DMS53 (cell line): ENCODE measurements around the gene XRN2.
A peak's percentile ranks its signal among the peaks of the same experiment; 100 is the strongest.
"Not testable (repeated sequence)": the region's sequence is repeated elsewhere in the genome, so short reads cannot be mapped to it uniquely, and the experiment has no call there.

Source experiments
- DNase-seq: peaks from one replicate; lab custom pipeline; 2025; lab: John Stamatoyannopoulos, UW

XRN2 gene

GRCh38 chr20:21344961-21345360 lies 41.8 kb downstream of the XRN2 start:
- no peak for DNase-seq

- no peak for DNase-seq
These were observed 49.6 kb downstream of the XRN2 start for GRCh38 chr20:21352703-21353102.

GRCh38 chr20:21353236-21353635 lies 50.1 kb downstream of the XRN2 start:
- DNase-seq = no peak

GRCh38 chr20:21355981-21356380 lies 52.9 kb downstream of the XRN2 start:
- no peak for DNase-seq

- DNase-seq = no peak
These were observed 53.3 kb downstream of the XRN2 start for GRCh38 chr20:21356386-21356785.

- peak; percentile 54 for DNase-seq
These were observed 54.7 kb downstream of the XRN2 start for GRCh38 chr20:21357844-21358243.

- DNase-seq = no peak
These were observed 55.6 kb downstream of the XRN2 start for GRCh38 chr20:21358737-21359136.

- peak; percentile 5 for DNase-seq
These were observed 57.6 kb downstream of the XRN2 start for GRCh38 chr20:21360705-21361104.

GRCh38 chr20:21361266-21361665 lies 58.1 kb downstream of the XRN2 start:
- DNase-seq = peak; percentile 10

- no peak for DNase-seq
These were observed 61.3 kb downstream of the XRN2 start for GRCh38 chr20:21364413-21364812.

- no peak for DNase-seq
These were observed 62.6 kb downstream of the XRN2 start for GRCh38 chr20:21365771-21366170.

- DNase-seq = not testable (repeated sequence)
These were observed 63.1 kb downstream of the XRN2 start for GRCh38 chr20:21366273-21366672.

GRCh38 chr20:21368791-21369190 lies 65.7 kb downstream of the XRN2 start:
- DNase-seq = no peak

- DNase-seq = no peak
These were observed 68.1 kb downstream of the XRN2 start for GRCh38 chr20:21371193-21371592.

GRCh38 chr20:21372016-21372415 lies 68.9 kb downstream of the XRN2 start:
- no peak for DNase-seq

- DNase-seq = peak; percentile 15
These were observed 70.3 kb downstream of the XRN2 start for GRCh38 chr20:21373436-21373835.

- no peak for DNase-seq
These were observed 73.5 kb downstream of the XRN2 start for GRCh38 chr20:21376626-21377025.

- DNase-seq = no peak
These were observed 74.6 kb downstream of the XRN2 start for GRCh38 chr20:21377701-21378100.

- DNase-seq = no peak
These were observed 75.1 kb downstream of the XRN2 start for GRCh38 chr20:21378259-21378658.

- DNase-seq = no peak
These were observed 77.6 kb downstream of the XRN2 start for GRCh38 chr20:21380711-21381110.

GRCh38 chr20:21381619-21382018 lies 78.5 kb downstream of the XRN2 start:
- DNase-seq = no peak

- no peak for DNase-seq
These were observed 81.3 kb downstream of the XRN2 start for GRCh38 chr20:21384308-21384892.

GRCh38 chr20:21386111-21386510 lies 83.0 kb downstream of the XRN2 start:
- no peak for DNase-seq

GRCh38 chr20:21387528-21387927 lies 84.4 kb downstream of the XRN2 start:
- DNase-seq = no peak

- DNase-seq = no peak
These were observed 85.4 kb downstream of the XRN2 start for GRCh38 chr20:21388566-21388965.
